PC-3 (cell line): ENCODE measurements around the gene CHRM2.

ENCODE experiments used
- CTCF ChIP-seq: fragments of 300-600 bp; sonication (generic); conservative IDR thresholded peaks from 2 replicates; pipeline ENCODE4 v1.5.1; 2017; ENCODE audit warnings: antibody characterized with exemption, low read depth, mild to moderate bottlenecking, low read length
- EZH2 ChIP-seq: fragments of 300-600 bp; sonication (generic); IDR thresholded peaks from one replicate; pipeline ENCODE4 v1.6.1; 2017; ENCODE audit warnings: antibody characterized with exemption, mild to moderate bottlenecking, low read length; ENCODE audit not compliant: unreplicated experiment

DNA sequence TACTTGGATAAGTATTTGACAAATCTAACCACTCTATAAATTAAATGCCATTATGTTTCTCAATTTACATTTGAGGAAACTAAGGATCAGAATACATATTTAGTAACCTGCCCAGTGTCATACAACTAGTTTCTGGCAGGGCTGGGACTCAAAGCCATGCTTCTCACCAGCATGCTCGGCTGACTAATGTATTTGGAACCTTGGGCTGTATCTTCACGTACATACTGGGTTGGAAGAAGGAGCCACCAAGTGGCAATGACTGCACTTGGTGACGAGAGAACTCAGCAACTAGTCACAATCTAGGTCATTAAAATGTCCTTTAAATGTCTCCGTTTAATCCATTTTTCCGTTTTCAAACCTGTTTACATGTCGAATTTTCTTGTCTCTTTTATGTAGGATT lies 42.9 kb downstream of the CHRM2 start:
- TF ChIP-seq CTCF (no peak; the same call in 1 of the 2 replicates), EZH2 (no peak)
